Renal cortical epithelial cell (primary cell): ENCODE measurements around the gene ARPC3. TPM values are rescaled to one million over a fixed set of nuclear protein-coding genes. Genes with fewer than 3 reads are reported as not detected.
"Not testable (repeated sequence)": the region's sequence is repeated elsewhere in the genome, so short reads cannot be mapped to it uniquely, and the experiment has no call there.

ENCODE experiments used
- DNase-seq: peaks from one replicate; pipeline ENCODE4 v3.0.0-alpha.2; 2011; ENCODE audit warnings: low read depth
- total RNA-seq: library from RNA; depleted of rRNA; stranded (reverse); fragments of >200 nt; gene quantifications from 2 replicates; pipeline ENCODE4 v1.2.3, GENCODE V29; 2014

ARPC3 gene
- total RNA-seq, result 367 and 745 TPM in 2 replicates

DNA sequence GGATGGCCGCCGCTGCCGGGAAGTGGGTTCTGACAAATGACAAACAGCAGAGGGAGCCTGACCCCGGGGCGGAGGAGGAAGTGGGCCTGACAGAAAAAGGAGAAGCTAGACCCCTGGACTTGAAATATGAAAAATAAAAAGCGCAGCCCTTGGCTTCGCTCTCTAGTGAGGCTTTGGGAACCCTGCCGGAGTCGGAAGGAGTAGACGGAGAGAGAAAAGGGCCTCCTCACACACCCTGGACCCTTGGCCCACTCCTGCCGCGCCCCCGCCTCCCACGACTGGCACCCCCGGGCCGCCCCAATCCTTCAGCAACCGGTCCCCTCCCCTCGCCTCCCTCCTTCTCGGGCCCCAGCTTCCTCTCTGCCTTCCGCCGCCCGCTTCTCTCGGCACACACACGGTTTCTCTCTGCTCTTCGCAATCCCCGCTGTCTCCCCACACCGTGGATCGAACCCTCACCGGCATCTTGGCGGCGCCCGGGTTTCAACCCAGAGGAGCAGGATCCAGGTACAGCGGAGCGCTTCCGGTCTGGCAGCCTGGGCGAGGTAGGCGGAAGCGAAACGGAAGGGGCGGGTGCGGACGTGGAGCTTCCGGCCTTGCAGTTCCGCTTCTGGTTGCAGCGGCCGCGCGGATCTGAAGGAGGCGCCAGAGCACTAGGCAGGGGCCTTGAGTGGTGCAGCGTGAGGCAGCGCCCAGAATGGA lies at the start of gene ARPC3:
ARPC3 (minus strand) TSS at position 539 of the 699 bp plus-strand sequence; CDS start at position 462, 77 bp downstream.
- DNase-seq, result peak; percentile 86

DNA sequence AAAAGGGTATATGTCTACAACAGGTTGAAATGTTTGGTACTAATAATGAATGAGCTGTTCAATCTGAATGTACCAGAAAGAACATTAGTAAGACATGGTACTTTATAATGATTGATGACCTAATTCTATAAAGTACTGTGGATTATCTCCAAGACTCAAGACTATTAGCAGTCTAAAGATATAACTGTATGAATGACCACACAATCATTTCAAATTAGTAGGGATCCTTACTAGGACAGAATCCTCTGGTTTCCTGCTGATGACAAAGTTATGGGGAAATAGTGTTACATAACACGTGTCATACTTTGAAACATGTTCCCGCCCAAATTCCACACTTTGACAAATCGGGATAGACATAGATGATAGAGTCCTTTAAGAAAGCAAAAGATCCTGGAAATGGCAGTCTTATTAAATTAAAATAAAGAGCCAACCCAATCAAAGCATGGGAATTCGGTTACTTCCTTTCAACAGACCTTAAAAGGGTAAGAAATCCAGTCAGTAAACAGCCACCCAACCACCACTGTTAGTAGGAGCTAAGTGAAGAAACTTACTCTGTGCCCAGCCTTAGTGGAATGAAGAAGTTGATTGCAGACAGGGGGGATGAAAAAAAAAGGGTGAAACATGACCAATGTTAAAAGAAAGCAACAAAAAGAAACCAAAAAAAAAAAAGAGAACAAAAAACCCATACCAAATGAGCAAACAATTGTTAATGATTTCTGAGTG lies 49.0 kb upstream of the ARPC3 start:
- peak; percentile 47 for DNase-seq

DNA sequence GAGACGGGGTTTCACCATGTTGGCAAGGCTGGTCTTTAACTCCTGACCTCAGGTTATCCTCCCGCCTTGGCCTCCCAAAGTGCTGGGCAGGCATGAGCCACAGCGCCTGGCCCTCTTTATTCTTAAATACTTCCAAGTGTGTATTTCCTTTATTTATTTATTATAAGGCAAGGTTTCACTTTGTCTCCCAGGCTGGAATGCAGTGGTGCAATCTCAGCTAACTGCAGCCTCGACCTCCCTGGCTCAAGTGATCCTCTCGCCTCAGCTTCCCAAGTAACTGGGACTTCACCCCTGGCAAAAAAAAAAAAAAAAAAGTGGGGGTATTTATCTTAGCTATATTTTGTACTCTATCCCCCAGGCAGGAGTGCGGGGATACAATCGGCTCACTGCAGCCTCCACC lies 25.3 kb upstream of the ARPC3 start:
- no peak for DNase-seq

DNA sequence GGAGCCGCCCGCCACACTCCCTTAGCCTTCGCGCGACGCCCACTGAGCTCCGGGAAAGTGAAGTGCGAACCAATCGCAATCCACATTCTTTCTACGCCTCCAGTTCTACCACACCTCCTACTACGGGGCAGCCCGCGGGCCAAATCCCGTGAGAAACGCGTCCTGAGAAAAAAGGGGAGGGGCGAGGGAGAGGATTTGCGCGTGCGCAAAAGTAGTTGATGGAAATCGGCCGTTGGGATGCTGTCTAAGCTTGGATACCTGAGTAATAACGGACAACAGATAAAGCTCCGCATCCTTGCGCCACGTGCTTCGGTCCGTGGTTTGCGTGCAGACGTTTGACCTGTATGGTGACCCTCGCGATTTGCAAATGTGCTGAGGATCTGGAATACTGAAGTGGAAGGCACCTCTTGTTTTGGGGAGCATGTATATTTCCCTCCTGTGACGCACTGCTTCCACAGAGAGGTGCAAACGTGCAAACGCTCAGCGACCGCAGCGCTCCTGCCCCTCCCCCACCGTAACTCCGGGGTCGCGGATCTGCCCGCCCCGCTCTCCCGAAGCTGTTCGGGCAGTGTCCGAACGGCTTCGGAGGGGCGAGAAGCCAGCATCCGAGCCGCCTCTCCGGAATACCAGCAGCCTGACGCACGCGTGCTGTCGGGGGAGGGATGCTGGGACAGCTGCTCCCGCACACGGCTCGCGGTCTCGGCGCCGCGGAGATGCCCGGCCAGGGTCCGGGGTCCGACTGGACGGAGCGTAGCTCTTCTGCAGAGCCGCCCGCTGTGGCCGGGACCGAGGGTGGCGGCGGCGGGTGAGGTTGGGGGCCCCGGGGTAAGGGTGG lies 18.3 kb upstream of the ARPC3 start, which contains the start of the genes FAM216A and GPN3:
FAM216A (plus strand) TSS at position 632 of the 835 bp plus-strand sequence; CDS start at position 663, 31 bp downstream.
GPN3 (minus strand) TSS at position 44 of the 835 bp plus-strand sequence. CDS start 54 bp downstream, outside the sequence.
- DNase-seq, result peak; percentile 95

DNA sequence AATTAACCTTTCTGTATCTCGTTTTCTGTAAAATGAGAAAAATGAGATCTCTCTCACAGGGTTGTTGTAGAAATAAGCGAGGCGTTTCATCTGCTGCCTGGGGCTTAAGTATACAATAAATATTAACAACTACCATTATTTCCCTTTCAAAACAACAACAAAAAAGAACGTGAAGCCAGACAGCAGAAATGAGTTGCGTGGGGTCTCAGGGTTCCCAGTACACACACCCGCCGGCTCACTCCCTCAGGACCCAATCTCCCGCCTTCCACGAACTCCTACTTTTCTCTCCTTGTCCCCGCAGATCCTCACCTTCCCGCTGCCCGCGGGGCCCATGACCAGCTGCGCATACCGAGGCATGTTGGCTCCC lies 17.7 kb upstream of the ARPC3 start:
- no peak for DNase-seq

DNA sequence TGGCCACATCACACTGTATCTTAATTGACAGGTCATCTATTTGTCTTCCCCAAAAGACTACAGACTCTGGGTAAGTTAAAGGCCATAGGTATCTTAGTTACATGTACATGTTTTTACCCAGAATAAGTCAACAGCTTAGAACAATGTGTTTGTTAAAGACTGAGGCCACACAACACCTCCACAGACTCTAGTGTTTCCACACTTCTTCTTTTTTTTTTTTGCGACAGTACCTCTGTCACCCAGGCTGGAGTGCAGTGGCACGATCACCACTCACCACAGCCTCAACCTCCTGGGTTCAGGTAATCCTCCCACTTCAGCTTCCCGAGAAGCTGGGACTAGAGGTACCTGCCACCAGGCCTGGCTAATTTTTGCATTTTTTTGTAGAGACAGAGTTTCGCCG lies 16.7 kb upstream of the ARPC3 start:
- DNase-seq, result no peak

DNA sequence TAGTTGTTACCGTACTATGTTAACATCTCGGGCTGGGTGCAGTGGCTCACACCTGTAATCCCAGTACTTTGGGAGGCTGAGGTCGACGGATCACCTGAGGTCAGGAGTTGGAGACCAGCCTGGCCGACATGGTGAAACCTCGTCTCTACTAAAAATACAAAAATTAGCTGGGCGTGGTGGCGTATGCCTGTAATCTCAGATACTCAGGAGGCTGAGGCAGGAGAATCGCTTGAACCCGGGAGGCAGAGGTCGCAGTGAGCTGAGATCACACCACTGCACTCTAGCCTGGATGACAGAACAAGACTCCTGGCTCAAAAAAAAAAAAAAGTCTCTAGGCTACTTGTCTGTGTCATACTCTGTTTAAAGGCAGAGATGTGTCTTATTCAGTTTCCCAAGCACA lies 15.6 kb upstream of the ARPC3 start:
- DNase-seq, result not testable (repeated sequence)

DNA sequence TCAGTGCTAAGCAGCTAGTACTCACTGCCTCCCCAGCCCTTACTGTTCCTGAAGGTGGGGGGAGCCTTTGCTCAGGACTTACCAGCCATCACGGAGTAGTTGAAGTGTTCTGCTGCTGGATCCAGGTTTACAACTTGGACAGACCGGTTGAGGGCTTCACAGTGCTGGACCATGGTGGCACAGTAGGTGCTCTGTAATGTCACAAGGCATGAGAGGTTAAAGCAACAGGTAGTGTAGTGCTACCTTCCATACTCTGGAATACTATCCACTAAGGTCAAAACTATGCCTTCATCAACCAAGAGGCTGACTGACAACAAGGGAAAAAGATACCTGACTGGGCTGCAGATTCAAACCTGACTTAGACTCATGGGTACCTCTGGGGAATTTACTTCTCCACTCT lies 14.9 kb upstream of the ARPC3 start:
- no peak for DNase-seq

DNA sequence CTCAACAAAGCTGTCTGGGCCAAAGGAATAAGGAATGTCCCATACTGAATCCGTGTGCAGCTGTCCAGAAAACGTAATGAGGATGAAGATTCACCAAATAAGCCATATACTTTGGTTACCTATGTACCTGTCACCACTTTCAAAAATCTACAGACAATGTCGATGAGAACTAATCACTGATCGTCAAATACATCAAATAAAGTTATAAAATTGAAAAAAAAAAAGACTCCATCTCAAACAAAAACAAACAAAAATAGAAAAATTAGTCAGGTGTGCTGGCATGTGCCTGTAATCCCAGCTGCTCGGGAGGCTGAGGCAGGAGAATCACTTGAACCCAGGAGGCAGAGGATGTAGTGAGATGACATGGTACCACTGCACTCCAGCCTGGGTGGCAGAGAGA lies 11.1 kb upstream of the ARPC3 start:
- not testable (repeated sequence) for DNase-seq

DNA sequence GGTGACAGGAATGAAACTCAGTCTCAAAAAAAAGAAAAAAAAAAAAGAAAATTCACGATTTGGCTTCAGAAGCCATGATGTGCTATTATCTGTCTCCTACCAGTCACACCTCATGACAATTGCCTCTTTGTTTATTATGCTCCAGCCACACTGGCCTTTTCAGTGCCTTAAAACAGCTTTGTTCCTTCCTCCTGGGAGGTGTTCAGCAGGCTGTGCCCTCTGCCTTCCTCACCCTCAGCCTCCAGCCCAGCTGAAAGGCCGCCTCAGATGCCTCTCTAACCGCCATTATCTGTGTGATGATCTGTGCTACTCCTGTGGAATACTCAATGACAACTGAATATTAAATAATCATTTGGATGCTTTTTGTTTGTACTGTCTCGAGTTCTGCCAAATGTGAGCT lies 8.6 kb upstream of the ARPC3 start:
- DNase-seq, result no peak

DNA sequence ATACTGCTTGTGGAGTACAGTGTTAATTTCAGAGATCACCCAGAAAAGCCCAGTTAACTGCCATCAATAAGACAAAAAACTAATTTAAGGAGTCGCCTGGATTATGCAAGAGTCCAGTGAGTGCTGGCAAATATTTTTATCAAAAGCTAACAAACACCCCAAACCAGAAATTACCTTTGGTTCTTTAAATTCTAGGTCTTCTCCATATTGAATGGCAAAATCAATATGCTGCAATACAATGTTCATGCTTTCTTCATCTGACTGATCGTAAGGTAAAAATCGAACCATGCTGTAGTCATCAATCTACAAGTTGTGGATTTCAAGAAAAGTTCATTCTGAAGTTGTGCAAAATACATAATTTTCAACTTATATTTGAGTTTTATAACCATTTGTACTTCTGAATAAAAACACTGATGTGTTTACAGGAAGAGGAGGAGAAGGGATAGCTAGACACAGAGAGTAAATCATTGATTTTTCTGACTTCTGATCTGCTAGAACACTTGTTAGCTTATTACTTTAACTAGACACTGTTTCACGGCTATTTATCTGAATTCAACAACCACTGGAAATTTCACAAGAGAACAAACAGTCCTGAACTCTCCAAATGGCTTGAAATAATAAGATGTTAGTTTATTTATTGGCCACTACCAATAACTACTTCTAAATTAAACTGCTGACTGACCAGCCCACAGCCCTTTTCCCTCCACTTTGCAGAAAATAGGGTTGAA lies 3.6 kb upstream of the ARPC3 start:
- DNase-seq, result no peak

DNA sequence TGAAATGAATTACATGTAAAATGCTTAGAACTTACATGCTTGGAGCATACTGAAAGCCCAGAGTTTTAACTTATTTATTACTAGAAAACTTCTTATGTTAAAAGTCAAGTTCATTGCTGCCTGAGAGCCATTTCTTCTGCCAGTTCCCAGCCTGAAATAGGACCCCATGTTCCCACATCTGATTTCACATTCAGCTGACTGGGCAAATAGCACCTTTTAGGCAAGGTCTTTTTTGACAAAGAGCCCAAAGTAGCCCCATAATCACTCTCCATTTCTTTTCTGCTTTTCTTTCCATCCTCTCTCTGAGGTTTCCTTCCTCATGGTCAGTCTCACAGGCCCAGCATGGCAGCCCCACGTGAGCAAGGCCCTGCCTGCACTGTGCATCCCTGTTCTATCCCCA lies 1.1 kb upstream of the ARPC3 start:
- no peak for DNase-seq

DNA sequence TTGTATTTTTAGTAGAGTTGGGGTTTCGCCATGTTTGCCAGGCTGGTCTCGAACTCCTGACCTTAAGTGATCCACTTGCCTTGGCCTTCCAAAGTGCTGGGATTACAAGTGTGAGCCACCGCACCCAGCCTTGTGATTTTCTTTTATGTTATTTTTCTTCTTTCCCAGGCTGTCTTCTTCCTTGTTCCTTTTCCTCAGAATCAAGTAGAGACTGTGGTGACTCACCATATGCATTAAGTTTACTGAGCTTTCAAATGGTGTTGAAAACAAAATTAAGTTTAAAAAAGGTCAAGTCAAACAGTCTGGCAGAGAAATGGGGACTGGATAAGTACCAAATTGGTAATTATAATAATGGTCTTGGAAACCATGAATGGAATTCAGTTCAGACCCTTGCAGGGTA lies 5.7 kb downstream of the ARPC3 start:
- DNase-seq, result peak; percentile 51

DNA sequence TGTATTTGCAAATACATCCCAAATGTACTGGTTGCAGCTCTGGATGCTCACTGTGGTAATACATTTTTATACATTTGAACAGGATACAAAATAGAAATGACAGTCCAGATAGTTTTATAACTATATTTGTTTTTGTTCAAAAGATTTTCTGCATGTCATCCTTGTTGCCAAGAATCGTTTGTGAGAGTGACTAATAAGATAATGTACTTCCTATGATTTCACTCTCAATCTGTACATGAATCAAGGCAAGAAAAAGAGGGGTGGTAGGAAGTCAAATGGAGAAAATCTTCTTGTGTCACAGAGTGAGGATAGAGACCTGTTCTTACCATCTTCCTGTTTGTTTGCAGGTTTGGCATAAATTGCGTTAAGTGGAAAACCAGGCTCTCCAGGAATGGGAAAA lies 13.9 kb downstream of the ARPC3 start:
- no peak for DNase-seq

DNA sequence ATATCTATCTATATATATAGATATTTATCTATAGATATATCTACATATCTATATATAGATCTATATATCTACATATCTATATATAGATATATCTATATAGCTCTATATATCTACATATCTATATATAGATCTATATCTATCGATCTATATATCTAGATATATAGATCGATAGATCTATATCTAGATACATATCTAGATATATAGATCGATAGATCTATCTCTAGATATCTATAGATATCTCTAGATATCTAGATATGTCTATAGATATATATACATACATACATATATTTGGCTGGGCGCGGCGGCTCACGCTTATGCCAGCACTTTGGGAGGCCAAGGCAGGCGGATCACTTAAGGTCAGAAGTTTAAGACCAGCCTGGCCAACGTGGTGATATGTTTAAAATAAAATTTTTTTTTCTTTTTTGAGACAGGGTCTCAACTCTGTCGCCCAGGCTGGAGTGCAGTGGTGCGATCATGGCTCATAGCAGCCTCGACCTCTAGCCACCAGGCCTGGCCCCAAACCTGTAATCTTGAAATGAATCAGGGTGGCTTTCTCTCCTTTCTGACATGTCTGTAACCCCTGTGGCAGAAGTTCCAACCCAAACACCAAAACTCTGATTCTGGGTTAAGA lies 18.1 kb downstream of the ARPC3 start:
- no peak for DNase-seq

DNA sequence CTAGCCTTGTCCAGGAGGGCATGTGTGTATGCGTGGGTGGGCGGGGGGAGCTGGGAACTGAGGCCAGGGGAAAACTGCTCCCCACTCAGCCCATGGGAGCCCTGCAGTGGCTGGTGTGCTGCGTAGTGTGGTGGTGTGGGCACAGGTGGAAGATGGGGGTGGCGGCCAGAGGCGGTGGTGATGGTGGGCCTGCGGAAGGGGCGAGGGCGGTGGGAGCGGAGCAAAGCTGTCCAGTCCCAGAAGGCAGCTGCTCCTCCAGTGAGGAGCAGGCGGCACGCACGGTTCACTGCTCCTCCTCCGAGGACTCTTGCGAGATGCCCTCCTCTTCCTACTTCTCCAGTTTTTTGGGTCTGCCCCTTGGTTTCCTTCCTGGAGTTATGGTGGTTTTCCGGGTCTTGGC lies 20.5 kb downstream of the ARPC3 start:
- DNase-seq, result not testable (repeated sequence)

DNA sequence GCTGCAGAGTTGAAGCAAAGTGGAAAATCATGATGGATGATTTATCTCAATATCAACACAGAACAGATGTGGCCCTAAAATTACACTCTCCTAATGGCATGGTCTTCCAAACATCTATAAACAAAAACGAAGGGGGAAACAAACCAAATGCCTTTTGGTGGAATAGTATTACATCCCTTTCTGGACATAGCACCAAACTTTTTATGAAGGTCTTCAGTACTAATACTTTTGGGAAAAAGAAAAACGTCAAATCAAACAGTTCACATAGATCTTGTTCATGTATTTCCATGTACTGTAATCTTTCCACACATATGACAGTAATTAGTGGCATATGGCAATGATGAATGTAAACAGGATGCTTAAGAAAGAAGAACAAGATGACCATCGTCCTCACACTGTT lies 23.7 kb downstream of the ARPC3 start:
- no peak for DNase-seq

DNA sequence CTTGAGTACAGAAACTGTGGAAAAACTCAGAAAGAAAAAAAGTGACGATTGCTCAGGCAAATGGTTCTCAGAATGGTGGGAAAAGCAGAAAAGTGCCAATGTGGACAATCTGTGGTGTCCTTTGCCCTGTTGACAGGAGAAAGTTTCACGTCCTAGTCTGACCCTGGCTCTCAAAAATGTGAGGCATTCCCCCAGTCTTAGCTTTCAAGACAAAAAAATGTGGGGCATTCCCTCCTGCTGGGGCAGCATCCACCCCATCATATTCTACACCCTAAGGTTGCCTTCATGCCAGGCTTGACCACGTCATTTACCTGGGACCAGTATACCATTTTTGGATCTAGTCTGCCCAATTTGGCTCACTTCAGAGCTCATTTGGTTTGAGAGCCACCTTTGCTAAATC lies 25.9 kb downstream of the ARPC3 start:
- peak; percentile 6 for DNase-seq

DNA sequence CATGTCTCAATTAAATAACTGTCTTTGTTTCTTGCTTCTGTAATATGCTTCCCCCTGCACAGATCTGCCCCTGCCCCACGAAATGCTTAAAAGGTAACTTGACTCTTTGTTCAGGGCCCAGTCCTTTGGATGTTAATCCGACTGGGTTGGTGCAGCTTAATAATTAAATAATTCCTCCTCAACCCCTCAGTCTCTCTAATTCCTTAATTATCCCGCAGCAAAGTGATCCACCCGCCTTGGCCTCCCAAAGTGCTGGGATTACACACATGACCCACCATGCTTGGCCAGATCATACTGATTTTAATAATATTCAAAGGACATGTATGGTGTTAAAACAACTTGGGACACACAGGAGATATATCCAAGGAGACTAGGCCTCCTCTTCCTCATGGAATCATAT lies 28.4 kb downstream of the ARPC3 start:
- no peak for DNase-seq

DNA sequence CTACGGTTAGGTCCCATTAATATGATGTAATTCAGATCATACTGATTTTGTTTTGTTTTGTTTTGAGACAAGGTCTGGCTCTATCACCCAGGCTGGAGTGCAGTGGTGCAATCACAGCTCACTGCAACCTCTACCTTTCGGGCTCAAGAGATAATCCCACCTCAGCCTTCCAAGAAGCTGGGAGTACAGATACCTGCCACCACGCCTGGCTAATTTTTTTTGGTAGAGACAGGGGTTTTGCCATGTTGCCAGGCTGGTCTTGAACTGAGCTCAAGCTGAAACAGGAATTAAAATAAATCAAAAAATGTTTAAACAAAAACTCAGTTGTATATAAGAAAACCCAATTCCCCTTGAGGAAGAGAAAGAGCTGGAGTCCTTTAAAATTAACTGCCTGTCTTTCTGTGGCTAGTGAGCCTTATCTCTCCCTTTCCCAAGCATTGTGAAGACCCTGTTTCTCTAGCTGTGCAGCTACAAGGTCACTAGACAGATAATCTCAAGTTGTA lies 28.9 kb downstream of the ARPC3 start:
- DNase-seq, result no peak

DNA sequence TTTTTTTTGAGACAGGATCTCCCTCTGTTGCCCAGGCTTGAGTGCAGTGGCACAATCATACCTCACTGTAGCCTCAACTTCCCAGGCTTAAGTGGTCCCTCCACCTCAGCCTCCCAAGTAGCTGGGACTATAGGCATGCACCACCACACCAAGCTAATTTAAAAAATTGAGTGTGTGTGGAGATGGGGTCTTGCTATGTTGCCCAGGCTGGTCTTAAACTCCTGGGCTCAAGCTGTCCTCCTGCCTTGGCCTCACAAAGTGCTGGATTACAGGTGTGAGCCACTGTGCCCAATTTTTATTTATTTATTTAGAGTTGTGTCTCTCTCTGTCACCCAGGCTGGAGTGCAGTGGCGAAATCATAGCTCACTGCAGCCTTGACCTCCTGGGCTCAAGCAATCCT lies 29.5 kb downstream of the ARPC3 start:
- not testable (repeated sequence) for DNase-seq
